K562 (cell line): ENCODE data around the gene LSP1. TPM values are rescaled to one million over a fixed set of nuclear protein-coding genes. Genes with fewer than 3 reads are reported as not detected.

Experiments used
- ATAC-seq: fragments of 200-7000 bp; cut with Tn5 transposase; 3 replicates; pipeline ENCODE4 v1.9.1; 2020; ENCODE audit warnings: moderate library complexity
- BruUV-seq: library from RNA; stranded (reverse); fragments of 400-500 nt; replicated peaks from 2 replicates; lab custom pipeline; 2021; lab: Mats Ljungman, UMichigan
- CTCF ChIA-PET: fragments of 300-600 bp; formaldehyde crosslinking; extraction: SDS; loops from one replicate; lab custom pipeline; 2021; ENCODE audit warnings: low intra/inter-chr PET ratio; lab: Yijun Ruan, JAX
- POLR2A ChIA-PET: fragments of 300-600, 350-650 bp; sonication (Branson Sonifier 250); formaldehyde crosslinking; extraction: SDS; loops from one replicate; lab custom pipeline; 2021; ENCODE audit warnings: antibody characterized with exemption, inconsistent platforms; lab: Yijun Ruan, JAX
- DNase-seq, 4 experiments: peaks; one replicate each; pipeline versions ENCODE4 v3.0.0 to v3.0.0-alpha.2; 2011 to 2018; ENCODE audit warnings: low spot score in 3 of 4, mixed read lengths in 3 of 4; ENCODE audit errors: extremely low read depth in 1 of 4
- FAIRE-seq: peaks from 2 replicates; lab custom pipeline; 2011; peaks lifted over from hg19 to GRCh38; lab: Jason Lieb, UNC
- H2AFZ ChIP-seq: 2 replicates; pipeline ENCODE4 v1.6.0; 2011; ENCODE audit warnings: low read depth, low read length, control low read depth, inconsistent platforms
- H3K27ac ChIP-seq: fragments of 200-600 bp; 3 replicates; pipeline ENCODE4 v1.8.0; 2011; ENCODE audit warnings: low read depth, mild to moderate bottlenecking, control low read depth, inconsistent platforms, low read length, moderate library complexity, mixed read lengths; ENCODE audit errors: extremely low read depth
- H3K27me3 ChIP-seq, 2 experiments: fragments of 300-600 bp in 1 of 2; 2 replicates in 1 of 2; 3 replicates in 1 of 2; pipeline versions ENCODE4 v1.6.0 to v1.8.0; 2011; ENCODE audit warnings: inconsistent platforms in 2 of 2, low read length in 2 of 2, mild to moderate bottlenecking in 1 of 2, mixed read lengths in 1 of 2, moderate library complexity in 1 of 2; ENCODE audit not compliant: control insufficient read depth in 2 of 2, insufficient read depth in 2 of 2
- H3K36me3 ChIP-seq: fragments of 300-600 bp; 3 replicates; pipeline ENCODE4 v1.8.0; 2011; ENCODE audit warnings: mild to moderate bottlenecking, low read length, inconsistent platforms; ENCODE audit not compliant: control insufficient read depth, insufficient read depth
- H3K4me1 ChIP-seq, 2 experiments: fragments of 200-600 bp in 1 of 2; replicated peaks in 1 of 2; 2 replicates in 1 of 2; 3 replicates in 1 of 2; pipeline versions ENCODE4 v1.5.1 to v1.8.0; 2011; ENCODE audit warnings: inconsistent platforms in 2 of 2, low read length in 2 of 2, mild to moderate bottlenecking in 1 of 2, mixed read lengths in 1 of 2, moderate library complexity in 1 of 2; ENCODE audit not compliant: control insufficient read depth in 2 of 2, insufficient read depth in 2 of 2
- H3K4me2 ChIP-seq: 2 replicates; pipeline ENCODE4 v1.6.1; 2011; ENCODE audit warnings: low read length, control low read depth, inconsistent platforms, mixed read lengths; ENCODE audit not compliant: insufficient read depth
- H3K4me3 ChIP-seq: fragments of 200-600 bp; sonication (generic), shearing (Covaris generic); 2 replicates; pipeline ENCODE4 v1.5.1; 2016; ENCODE audit warnings: control low read depth, inconsistent platforms
- H3K79me2 ChIP-seq: fragments of 200-600 bp; 3 replicates; pipeline ENCODE4 v1.8.0; 2011; ENCODE audit warnings: low read length, inconsistent platforms; ENCODE audit not compliant: control insufficient read depth, insufficient read depth
- H3K9ac ChIP-seq, 2 experiments: 2 replicates each; pipeline versions ENCODE4 v1.6.0 to v1.6.1; 2011; ENCODE audit warnings: low read depth in 2 of 2, low read length in 2 of 2, control low read depth in 1 of 2, inconsistent platforms in 1 of 2, mild to moderate bottlenecking in 1 of 2, mixed read lengths in 1 of 2; ENCODE audit not compliant: insufficient read depth in 1 of 2
- H3K9me1 ChIP-seq: one replicate; pipeline ENCODE4 v1.6.0; 2011; ENCODE audit warnings: inconsistent platforms, mild to moderate bottlenecking, low read length, moderate library complexity; ENCODE audit not compliant: control insufficient read depth, insufficient read depth
- H3K9me3 ChIP-seq: replicated peaks from 2 replicates; pipeline ENCODE4 v1.5.1; 2011; ENCODE audit warnings: low read depth, low read length, inconsistent platforms; ENCODE audit not compliant: control insufficient read depth, insufficient read depth
- H4K20me1 ChIP-seq: replicated peaks from 2 replicates; pipeline ENCODE4 v1.6.1; 2011; ENCODE audit warnings: low read length, inconsistent platforms, mixed read lengths; ENCODE audit not compliant: control insufficient read depth, insufficient read depth
- FOXK1 ChIP-seq: sonication (generic); formaldehyde crosslinking; IDR thresholded peaks from 2 replicates; pipeline ENCODE4 v1.8.0; 2022; ENCODE audit warnings: missing genetic modification reagents, mild to moderate bottlenecking, borderline replicate concordance
- HIVEP1 ChIP-seq: fragments of 250-450 bp; sonication (Bioruptor Pico); IDR thresholded peaks from 2 replicates; pipeline ENCODE4 v1.4.0; 2020; ENCODE audit warnings: mild to moderate bottlenecking
- JUNB ChIP-seq: fragments of 450-650 bp; formaldehyde crosslinking; conservative IDR thresholded peaks from 2 replicates; pipeline ENCODE4 v1.4.0; 2020; ENCODE audit warnings: mild to moderate bottlenecking
- JUND ChIP-seq, 2 experiments: IDR thresholded peaks; 2 replicates in 1 of 2; 3 replicates in 1 of 2; pipeline ENCODE4 v1.6.1; 2011; ENCODE audit warnings: borderline replicate concordance in 2 of 2, low read depth in 2 of 2, low read length in 2 of 2, improper control_type of control experiment in 1 of 2, missing biosample characterization in 1 of 2, missing genetic modification characterization in 1 of 2, missing genetic modification reagents in 1 of 2
- MXI1 ChIP-seq: IDR thresholded peaks from 2 replicates; pipeline ENCODE4 v1.6.1; 2011; ENCODE audit warnings: low read depth, mild to moderate bottlenecking, improper control_type of control experiment, low read length
- PHB ChIP-seq: fragments of 250-450 bp; sonication (Bioruptor Pico); IDR thresholded peaks from 2 replicates; pipeline ENCODE4 v1.5.0; 2021
- PURB ChIP-seq: sonication (generic); formaldehyde crosslinking; IDR thresholded peaks from 2 replicates; pipeline ENCODE4 v1.9.0; 2021; ENCODE audit warnings: low read depth, mild to moderate bottlenecking, missing genetic modification reagents
- XRCC3 ChIP-seq: fragments of 450-650 bp; IDR thresholded peaks from 2 replicates; pipeline ENCODE4 v1.6.1; 2017; ENCODE audit warnings: mild to moderate bottlenecking, moderate library complexity
- ZNF561 ChIP-seq: fragments of 450-650 bp; formaldehyde crosslinking; conservative IDR thresholded peaks from 2 replicates; pipeline ENCODE4 v1.4.0; 2020; ENCODE audit warnings: mild to moderate bottlenecking, moderate library complexity
- WGBS: fragments of 100-300 bp; shearing (Covaris generic); methylation state at CpG from one replicate; pipeline ENCODE4 v1.1.6; 2016; ENCODE audit warnings: low coverage, mixed read lengths; ENCODE audit not compliant: insufficient coverage; ENCODE audit errors: missing lambda C conversion rate; 5-methylcytosine and 5-hydroxymethylcytosine counted together
- in situ Hi-C: fragments of 300-500 bp; cut with MboI; formaldehyde crosslinking; loops from 4 replicates; pipeline ENCODE4 v1.15.0; 2018; ENCODE audit warnings: inconsistent platforms, mixed read lengths
- intact Hi-C: fragments of 100-400 bp; cut with micrococcal nuclease; formaldehyde crosslinking; loops from 2 replicates; pipeline ENCODE4 v1.14.2; 2022
- polyA plus RNA-seq, 8 experiments: library from polyadenylated mRNA; depleted of rRNA in 4 of 8; stranded (reverse) in 5 of 8; unstranded in 3 of 8; fragments of >200 nt; fragmentation: Nextera tagmentation in 2 of 8; fragmentation: Illumina TruSeq in 1 of 8; extraction: Ambion mirVana in 2 of 8; extraction: Trizol in 1 of 8; gene quantifications; 2 replicates each; pipeline versions ENCODE4 v1.2.1 to v1.2.3, GENCODE V29; 2011 to 2014; ENCODE audit warnings: inconsistent platforms in 1 of 8, missing spikeins in 1 of 8
- total RNA-seq, 7 experiments: library from RNA; depleted of rRNA in 6 of 7; stranded (reverse); fragments of >200 nt in 6 of 7; fragmentation: Illumina TruSeq in 2 of 7; extraction: Trizol in 2 of 7; gene quantifications; 2 replicates each; pipeline versions ENCODE4 v1.2.1 to v1.2.3, GENCODE V29; 2011 to 2021; ENCODE audit warnings: low replicate concordance in 1 of 7

The LSP1 gene
- total and polyA plus RNA-seq, 9 of the 15 experiments (the other 6 are each of a cell fraction or from before 2014, with no cell fraction given): 0.08 to 2.9 (median 0.65) TPM; not detected in 2

DNA sequence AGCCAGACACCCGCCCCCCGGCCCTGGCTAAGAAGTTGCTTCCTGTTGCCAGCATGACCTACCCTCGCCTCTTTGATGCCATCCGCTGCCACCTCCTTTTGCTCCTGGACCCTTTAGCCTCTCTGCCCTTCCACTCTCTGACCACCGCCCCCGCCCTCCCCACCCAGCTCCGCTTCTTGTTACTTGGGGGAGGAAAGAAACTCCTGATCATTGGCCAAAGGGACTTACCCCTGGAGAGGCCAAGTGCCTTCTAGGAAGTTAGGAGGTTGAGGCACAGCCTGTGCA lies 38.9 kb downstream of the LSP1 start, which contains the start of gene PRR33:
PRR33 (minus strand) TSS at position 65 of the 285 bp plus-strand sequence. CDS start 1,311 bp downstream, outside the sequence.
- in situ Hi-C loops: no loop called here
- Histone ChIP-seq H3K9me3 (no peaks in the 10 kb centered on the region), H3K36me3 (no peaks in the 10 kb centered on the region), H3K9ac (no peak within 1 kb of the TSS), H3K27me3 (peaks cover 15 to 53% of the 10 kb centered on the region in 2 experiments; a peak in 4 of 5 replicates)
- POLR2A ChIA-PET: interaction anchor here (1.0 kb wide), 1 partner anchor 25 kb away, joined by 3 read pairs; no protein-coding TSS in a partner anchor
- DNase-seq (no peak), ATAC-seq (no peak)
- TF ChIP-seq FOXK1 (CRISPR knock-in tag): no peak
- TF ChIP-seq ZNF561 (CRISPR knock-in tag): no peak
- TF ChIP-seq JUNB (CRISPR knock-in tag): no peak
- no peak for TF ChIP-seq XRCC3
- TF ChIP-seq JUND (IDR thresholded peaks at IDR 0.05; ENCODE audit: borderline replicate concordance, low read depth, low read length): no peak
- TF ChIP-seq JUND (tag; IDR thresholded peaks at IDR 0.05; ENCODE audit: borderline replicate concordance, low read depth, low read length): no peak
- TF ChIP-seq PURB (CRISPR knock-in tag): no peak
- no peak for TF ChIP-seq HIVEP1
- no peak for TF ChIP-seq MXI1
- TF ChIP-seq PHB: no peak
- TF ChIP-seq, all 486 proteins: peak for 0
- Histone ChIP-seq H4K20me1 (no peaks in the 10 kb centered on the region; the same call in none of the 2 replicates), H3K4me3 (no peak within 1 kb of the TSS), H3K79me2 (no peaks in the 10 kb centered on the region), H3K27ac (no peak within 1 kb of the TSS), H2AFZ (no peak within 1 kb of the TSS), H3K4me1 (peaks cover 0 to 9% of the 10 kb centered on the region in 2 experiments; a peak in 1 of 5 replicates), H3K4me2 (no peak within 1 kb of the TSS), H3K9me1 (no peaks in the 10 kb centered on the region)
- intact Hi-C loops: no loop called here
- WGBS: 0% methylated on average over 2 of the region's 7 CpGs
- no peak for FAIRE-seq
- no TSS peak for BruUV-seq
- CTCF ChIA-PET: interaction anchor here (0.5 kb wide), 1 partner anchor 609 kb away, joined by 3 read pairs; no protein-coding TSS in a partner anchor
